HepG2 (cell line): ENCODE measurements around the gene GPC6. TPM values are rescaled to one million over a fixed set of nuclear protein-coding genes. Genes with fewer than 3 reads are reported as not detected.

Experiments used
- AHDC1 ChIP-seq: sonication (generic); formaldehyde crosslinking; IDR thresholded peaks from 2 replicates; pipeline ENCODE4 v1.5.1; 2020; ENCODE audit warnings: mild to moderate bottlenecking, missing genetic modification reagents, borderline replicate concordance
- RCOR2 ChIP-seq: IDR thresholded peaks from 2 replicates; pipeline ENCODE4 v1.6.1; 2016; ENCODE audit warnings: missing biosample characterization, missing genetic modification reagents
- SOX13 ChIP-seq, 3 experiments: fragments of 450-650 bp in 1 of 3; sonication (generic) in 1 of 3; formaldehyde crosslinking in 1 of 3; IDR thresholded peaks in 2 of 3; conservative IDR thresholded peaks in 1 of 3; 2 replicates each; pipeline versions ENCODE4 v1.5.0 to v1.6.1; 2016 to 2020; ENCODE audit warnings: antibody characterized with exemption in 1 of 3, mild to moderate bottlenecking in 1 of 3, missing compliant biosample characterization in 1 of 3, missing genetic modification reagents in 1 of 3, moderate library complexity in 1 of 3
- SP5 ChIP-seq: IDR thresholded peaks from 2 replicates; pipeline ENCODE4 v1.6.1; 2016; ENCODE audit warnings: low read depth, borderline replicate concordance
- TBX2 ChIP-seq: sonication (generic); formaldehyde crosslinking; IDR thresholded peaks from 2 replicates; pipeline ENCODE4 v1.5.0; 2020; ENCODE audit warnings: missing genetic modification reagents, mild to moderate bottlenecking, borderline replicate concordance
- ZC3H4 ChIP-seq: sonication (generic); formaldehyde crosslinking; IDR thresholded peaks from 2 replicates; pipeline ENCODE4 v1.4.0; 2020; ENCODE audit warnings: missing genetic modification reagents, borderline replicate concordance
- ZNF780A ChIP-seq: sonication (generic); formaldehyde crosslinking; IDR thresholded peaks from 2 replicates; pipeline ENCODE4 v1.8.0; 2022; ENCODE audit warnings: mild to moderate bottlenecking, missing genetic modification reagents, moderate library complexity
- polyA plus RNA-seq, 8 experiments: library from polyadenylated mRNA; depleted of rRNA in 3 of 8; stranded (reverse) in 7 of 8; unstranded in 1 of 8; fragments of >200 nt; fragmentation: Illumina TruSeq in 4 of 8; extraction: Trizol in 4 of 8; gene quantifications; 2 replicates each; pipeline versions ENCODE4 v1.2.1 to v1.2.3, GENCODE V29; 2011 to 2016; ENCODE audit warnings: low read depth in 4 of 8, missing spikeins in 1 of 8, mixed read lengths in 1 of 8; ENCODE audit not compliant: insufficient read depth in 1 of 8
- total RNA-seq, 5 experiments: library from RNA; depleted of rRNA; stranded (reverse); fragments of >200 nt; fragmentation: Illumina TruSeq; extraction: Trizol; gene quantifications; 2 replicates each; pipeline ENCODE4 v1.2.3, GENCODE V29; 2016; ENCODE audit warnings: low read depth in 1 of 5
- TF ChIP-seq, protein P1 (sequence below): sonication (generic); formaldehyde crosslinking; conservative IDR thresholded peaks from 2 replicates; pipeline ENCODE4 v1.4.0; 2020; ENCODE audit warnings: missing genetic modification reagents
- TF ChIP-seq, protein P2 (sequence below): IDR thresholded peaks from 2 replicates; pipeline ENCODE4 v1.4.0; 2020; ENCODE audit warnings: mild to moderate bottlenecking, missing genetic modification reagents
- TF ChIP-seq, protein P3 (sequence below): sonication (generic); formaldehyde crosslinking; IDR thresholded peaks from 2 replicates; pipeline ENCODE4 v1.8.0; 2022; ENCODE audit warnings: low read depth, missing genetic modification reagents
- TF ChIP-seq, protein P4 (sequence below): sonication (generic); formaldehyde crosslinking; IDR thresholded peaks from 2 replicates; pipeline ENCODE4 v1.5.0; 2020; ENCODE audit warnings: mild to moderate bottlenecking, missing genetic modification reagents

Gene GPC6
- total and polyA plus RNA-seq, 2 of the 13 experiments (the other 11 are each of a cell fraction or from before 2014, with no cell fraction given), result 24.5 to 33.9 TPM

DNA sequence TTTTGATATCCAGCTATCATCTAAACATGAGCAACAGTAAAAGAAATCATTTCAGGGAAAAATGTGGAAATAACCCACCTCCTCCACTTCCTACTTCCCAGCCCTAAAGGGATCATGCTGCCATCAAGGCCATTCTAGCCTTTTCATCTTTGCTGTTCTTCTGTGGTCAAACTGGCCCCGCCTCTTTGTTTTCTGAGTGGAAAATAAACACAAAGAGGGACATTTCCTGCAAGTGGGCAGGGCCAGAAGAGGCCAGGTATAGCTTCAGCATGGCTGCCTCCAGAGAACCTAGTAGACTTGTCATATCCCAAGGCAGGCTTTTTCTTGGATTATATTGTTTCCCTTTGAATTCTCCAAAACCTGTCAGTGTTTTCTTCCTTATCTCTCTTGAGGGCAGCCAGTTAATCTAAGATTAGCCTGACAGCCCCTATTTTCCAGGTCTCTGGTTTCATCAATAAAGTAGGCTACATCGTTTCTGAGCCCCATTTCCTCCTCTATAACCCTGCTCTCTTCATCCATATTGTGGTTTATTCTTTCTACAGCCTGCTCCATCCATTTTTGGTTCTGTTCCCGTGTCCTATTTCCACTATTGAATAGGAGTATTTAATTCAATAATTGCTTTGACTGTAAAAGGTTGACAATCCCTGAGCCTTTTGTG is 117.6 kb downstream of the GPC6 start (continued):
- TF ChIP-seq SP5 (CRISPR knock-in tag) (peak; percentile 58), AHDC1 (CRISPR knock-in tag) (0 out of 2 replicates have a peak, but pooled peaks have one; percentile 14), TBX2 (no peak), ZNF780A (CRISPR knock-in tag) (no peak), SOX13 (IDR thresholded peaks at IDR 0.05) (no peak), SOX13 (CRISPR knock-in tag; conservative IDR thresholded peaks at IDR 0.05 in 1 of 2, IDR thresholded peaks at IDR 0.05 in 1 of 2) (peak in 1 of 2 experiments; percentile 8; a peak in 1 of 4 replicates), RCOR2 (CRISPR knock-in tag) (no peak), ZC3H4 (no peak)
- TF ChIP-seq, protein P1, sequence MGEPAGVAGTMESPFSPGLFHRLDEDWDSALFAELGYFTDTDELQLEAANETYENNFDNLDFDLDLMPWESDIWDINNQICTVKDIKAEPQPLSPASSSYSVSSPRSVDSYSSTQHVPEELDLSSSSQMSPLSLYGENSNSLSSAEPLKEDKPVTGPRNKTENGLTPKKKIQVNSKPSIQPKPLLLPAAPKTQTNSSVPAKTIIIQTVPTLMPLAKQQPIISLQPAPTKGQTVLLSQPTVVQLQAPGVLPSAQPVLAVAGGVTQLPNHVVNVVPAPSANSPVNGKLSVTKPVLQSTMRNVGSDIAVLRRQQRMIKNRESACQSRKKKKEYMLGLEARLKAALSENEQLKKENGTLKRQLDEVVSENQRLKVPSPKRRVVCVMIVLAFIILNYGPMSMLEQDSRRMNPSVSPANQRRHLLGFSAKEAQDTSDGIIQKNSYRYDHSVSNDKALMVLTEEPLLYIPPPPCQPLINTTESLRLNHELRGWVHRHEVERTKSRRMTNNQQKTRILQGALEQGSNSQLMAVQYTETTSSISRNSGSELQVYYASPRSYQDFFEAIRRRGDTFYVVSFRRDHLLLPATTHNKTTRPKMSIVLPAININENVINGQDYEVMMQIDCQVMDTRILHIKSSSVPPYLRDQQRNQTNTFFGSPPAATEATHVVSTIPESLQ (CRISPR knock-in tag), result no peak
- TF ChIP-seq, protein P2, sequence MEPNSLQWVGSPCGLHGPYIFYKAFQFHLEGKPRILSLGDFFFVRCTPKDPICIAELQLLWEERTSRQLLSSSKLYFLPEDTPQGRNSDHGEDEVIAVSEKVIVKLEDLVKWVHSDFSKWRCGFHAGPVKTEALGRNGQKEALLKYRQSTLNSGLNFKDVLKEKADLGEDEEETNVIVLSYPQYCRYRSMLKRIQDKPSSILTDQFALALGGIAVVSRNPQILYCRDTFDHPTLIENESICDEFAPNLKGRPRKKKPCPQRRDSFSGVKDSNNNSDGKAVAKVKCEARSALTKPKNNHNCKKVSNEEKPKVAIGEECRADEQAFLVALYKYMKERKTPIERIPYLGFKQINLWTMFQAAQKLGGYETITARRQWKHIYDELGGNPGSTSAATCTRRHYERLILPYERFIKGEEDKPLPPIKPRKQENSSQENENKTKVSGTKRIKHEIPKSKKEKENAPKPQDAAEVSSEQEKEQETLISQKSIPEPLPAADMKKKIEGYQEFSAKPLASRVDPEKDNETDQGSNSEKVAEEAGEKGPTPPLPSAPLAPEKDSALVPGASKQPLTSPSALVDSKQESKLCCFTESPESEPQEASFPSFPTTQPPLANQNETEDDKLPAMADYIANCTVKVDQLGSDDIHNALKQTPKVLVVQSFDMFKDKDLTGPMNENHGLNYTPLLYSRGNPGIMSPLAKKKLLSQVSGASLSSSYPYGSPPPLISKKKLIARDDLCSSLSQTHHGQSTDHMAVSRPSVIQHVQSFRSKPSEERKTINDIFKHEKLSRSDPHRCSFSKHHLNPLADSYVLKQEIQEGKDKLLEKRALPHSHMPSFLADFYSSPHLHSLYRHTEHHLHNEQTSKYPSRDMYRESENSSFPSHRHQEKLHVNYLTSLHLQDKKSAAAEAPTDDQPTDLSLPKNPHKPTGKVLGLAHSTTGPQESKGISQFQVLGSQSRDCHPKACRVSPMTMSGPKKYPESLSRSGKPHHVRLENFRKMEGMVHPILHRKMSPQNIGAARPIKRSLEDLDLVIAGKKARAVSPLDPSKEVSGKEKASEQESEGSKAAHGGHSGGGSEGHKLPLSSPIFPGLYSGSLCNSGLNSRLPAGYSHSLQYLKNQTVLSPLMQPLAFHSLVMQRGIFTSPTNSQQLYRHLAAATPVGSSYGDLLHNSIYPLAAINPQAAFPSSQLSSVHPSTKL, result peak; percentile 32; the same call in 1 of the 2 replicates
- TF ChIP-seq, protein P3, sequence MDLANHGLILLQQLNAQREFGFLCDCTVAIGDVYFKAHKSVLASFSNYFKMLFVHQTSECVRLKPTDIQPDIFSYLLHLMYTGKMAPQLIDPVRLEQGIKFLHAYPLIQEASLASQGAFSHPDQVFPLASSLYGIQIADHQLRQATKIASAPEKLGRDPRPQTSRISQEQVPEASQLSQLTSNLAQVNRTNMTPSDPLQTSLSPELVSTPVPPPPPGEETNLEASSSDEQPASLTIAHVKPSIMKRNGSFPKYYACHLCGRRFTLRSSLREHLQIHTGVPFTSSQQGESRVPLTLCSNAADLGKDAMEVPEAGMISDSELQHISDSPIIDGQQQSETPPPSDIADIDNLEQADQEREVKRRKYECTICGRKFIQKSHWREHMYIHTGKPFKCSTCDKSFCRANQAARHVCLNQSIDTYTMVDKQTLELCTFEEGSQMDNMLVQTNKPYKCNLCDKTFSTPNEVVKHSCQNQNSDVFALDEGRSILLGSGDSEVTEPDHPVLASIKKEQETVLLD, result no peak
- TF ChIP-seq, protein P4, sequence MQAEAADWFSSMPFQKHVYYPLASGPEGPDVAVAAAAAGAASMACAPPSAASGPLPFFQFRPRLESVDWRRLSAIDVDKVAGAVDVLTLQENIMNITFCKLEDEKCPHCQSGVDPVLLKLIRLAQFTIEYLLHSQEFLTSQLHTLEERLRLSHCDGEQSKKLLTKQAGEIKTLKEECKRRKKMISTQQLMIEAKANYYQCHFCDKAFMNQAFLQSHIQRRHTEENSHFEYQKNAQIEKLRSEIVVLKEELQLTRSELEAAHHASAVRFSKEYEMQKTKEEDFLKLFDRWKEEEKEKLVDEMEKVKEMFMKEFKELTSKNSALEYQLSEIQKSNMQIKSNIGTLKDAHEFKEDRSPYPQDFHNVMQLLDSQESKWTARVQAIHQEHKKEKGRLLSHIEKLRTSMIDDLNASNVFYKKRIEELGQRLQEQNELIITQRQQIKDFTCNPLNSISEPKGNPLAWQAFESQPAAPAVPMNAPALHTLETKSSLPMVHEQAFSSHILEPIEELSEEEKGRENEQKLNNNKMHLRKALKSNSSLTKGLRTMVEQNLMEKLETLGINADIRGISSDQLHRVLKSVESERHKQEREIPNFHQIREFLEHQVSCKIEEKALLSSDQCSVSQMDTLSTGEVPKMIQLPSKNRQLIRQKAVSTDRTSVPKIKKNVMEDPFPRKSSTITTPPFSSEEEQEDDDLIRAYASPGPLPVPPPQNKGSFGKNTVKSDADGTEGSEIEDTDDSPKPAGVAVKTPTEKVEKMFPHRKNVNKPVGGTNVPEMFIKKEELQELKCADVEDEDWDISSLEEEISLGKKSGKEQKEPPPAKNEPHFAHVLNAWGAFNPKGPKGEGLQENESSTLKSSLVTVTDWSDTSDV (CRISPR knock-in tag), result no peak
